ENCODE data around the gene XRN2. TPM values are rescaled to one million over a fixed set of nuclear protein-coding genes. Genes with fewer than 3 reads are reported as not detected.

The XRN2 gene
- total RNA-seq, 1 donor from 2014 or later: 239 TPM

- no peaks in the 10 kb centered on the region for H3K27me3 Mint-ChIP-seq (ENCODE audit: insufficient read depth, low read depth)
- H3K27me3 ChIP-seq: no peaks in the 10 kb centered on the region
- peaks cover 15% of the 10 kb centered on the region for H3K79me2 ChIP-seq (ENCODE audit: low read depth)
- H2AFZ ChIP-seq (replicated peaks): no peak overlapping the region
- H3K27ac Mint-ChIP-seq: no peak overlapping the region
- no peak overlapping the region for H3K27ac ChIP-seq
- H3F3A ChIP-seq (ENCODE audit: low read depth): peaks cover 5% of the 10 kb centered on the region
- H4K20me1 ChIP-seq (ENCODE audit: low read depth): peaks cover 3% of the 10 kb centered on the region
- H3K36me3 Mint-ChIP-seq: peaks cover 22% of the 10 kb centered on the region
- H3K4me2 ChIP-seq: no peak overlapping the region
- peaks cover 10% of the 10 kb centered on the region for H3K4me1 Mint-ChIP-seq
- peaks cover 7% of the 10 kb centered on the region for H3K4me1 ChIP-seq
- H3K9ac ChIP-seq: no peak overlapping the region
- no peak overlapping the region for H3K4me3 Mint-ChIP-seq
- no peak for DNase-seq (ENCODE audit: low spot score)
- TF ChIP-seq EZH2 (IDR thresholded peaks at IDR 0.05) (no peak), EZH2phosphoT487 (IDR thresholded peaks at IDR 0.05) (no peak), CTCF (IDR thresholded peaks at IDR 0.05) (no peak)
- H3K36me3 ChIP-seq: peaks cover 20% of the 10 kb centered on the region
- H3K4me3 ChIP-seq: no peak overlapping the region
- no peaks in the 10 kb centered on the region for H3K9me3 ChIP-seq (ENCODE audit: low read depth)
- no peaks in the 10 kb centered on the region for H3K9me3 Mint-ChIP-seq
These were observed 52.9 kb downstream of the XRN2 start for GRCh38 chr20:21355981-21356380.

- no peaks in the 10 kb centered on the region for H3K9me3 Mint-ChIP-seq
- peaks cover 20% of the 10 kb centered on the region for H3K36me3 ChIP-seq
These were observed 53.3 kb downstream of the XRN2 start for GRCh38 chr20:21356386-21356785.

GRCh38 chr20:21357844-21358243 lies 54.7 kb downstream of the XRN2 start:
- no peak overlapping the region for H3K4me3 Mint-ChIP-seq
- Histone ChIP-seq H3K4me2 (no peak overlapping the region), H3K27ac (no peak overlapping the region), H3K4me1 (peaks cover 7% of the 10 kb centered on the region), H4K20me1 (ENCODE audit: low read depth) (peaks cover 3% of the 10 kb centered on the region), H3F3A (ENCODE audit: low read depth) (peaks cover 5% of the 10 kb centered on the region), H3K27me3 (no peaks in the 10 kb centered on the region), H2AFZ (replicated peaks) (no peak overlapping the region), H3K4me3 (no peak overlapping the region), H3K36me3 (peaks cover 27% of the 10 kb centered on the region), H3K9ac (no peak overlapping the region), H3K79me2 (ENCODE audit: low read depth) (peaks cover 13% of the 10 kb centered on the region), H3K9me3 (ENCODE audit: low read depth) (no peaks in the 10 kb centered on the region)
- no peaks in the 10 kb centered on the region for H3K9me3 Mint-ChIP-seq
- no peaks in the 10 kb centered on the region for H3K27me3 Mint-ChIP-seq (ENCODE audit: insufficient read depth, low read depth)
- TF ChIP-seq EZH2phosphoT487 (IDR thresholded peaks at IDR 0.05) (no peak), EZH2 (IDR thresholded peaks at IDR 0.05) (no peak), CTCF (IDR thresholded peaks at IDR 0.05) (no peak)
- no peak overlapping the region for H3K27ac Mint-ChIP-seq
- peaks cover 10% of the 10 kb centered on the region for H3K4me1 Mint-ChIP-seq
- peaks cover 24% of the 10 kb centered on the region for H3K36me3 Mint-ChIP-seq
- DNase-seq (ENCODE audit: low spot score): peak; percentile 5

More at GRCh38 chr20:21356386-21356785, 53.3 kb downstream of the XRN2 start:
- no peak overlapping the region for H2AFZ ChIP-seq (replicated peaks)
- TF ChIP-seq EZH2 (IDR thresholded peaks at IDR 0.05) (no peak), EZH2phosphoT487 (IDR thresholded peaks at IDR 0.05) (no peak), CTCF (IDR thresholded peaks at IDR 0.05) (no peak)
- H3K9me3 ChIP-seq (ENCODE audit: low read depth): no peaks in the 10 kb centered on the region
- no peak overlapping the region for H3K4me2 ChIP-seq
- H3K4me1 ChIP-seq: peaks cover 7% of the 10 kb centered on the region
- H3K27ac Mint-ChIP-seq: no peak overlapping the region
- peaks cover 10% of the 10 kb centered on the region for H3K4me1 Mint-ChIP-seq
- peaks cover 5% of the 10 kb centered on the region for H3F3A ChIP-seq (ENCODE audit: low read depth)
- peaks cover 3% of the 10 kb centered on the region for H4K20me1 ChIP-seq (ENCODE audit: low read depth)
- H3K9ac ChIP-seq: no peak overlapping the region
- H3K27me3 ChIP-seq: no peaks in the 10 kb centered on the region
- H3K36me3 Mint-ChIP-seq: peaks cover 22% of the 10 kb centered on the region
- DNase-seq (ENCODE audit: low spot score): no peak
- H3K4me3 Mint-ChIP-seq: no peak overlapping the region
- H3K27me3 Mint-ChIP-seq (ENCODE audit: insufficient read depth, low read depth): no peaks in the 10 kb centered on the region
- H3K79me2 ChIP-seq (ENCODE audit: low read depth): peaks cover 15% of the 10 kb centered on the region
- no peak overlapping the region for H3K4me3 ChIP-seq
- H3K27ac ChIP-seq: no peak overlapping the region
